H9 (cell line): ENCODE data around the gene ITGAX. TPM values are rescaled to one million over a fixed set of nuclear protein-coding genes. Genes with fewer than 3 reads are reported as not detected.

Experiments
- DNase-seq: peaks from one replicate; pipeline ENCODE4 v3.0.0-alpha.2; 2017
- H2AFZ ChIP-seq: one replicate; pipeline ENCODE4 v1.6.1; 2013; ENCODE audit warnings: mild to moderate bottlenecking, low read length, control low read depth, moderate library complexity
- H2AK5ac ChIP-seq: 2 replicates; pipeline ENCODE4 v1.6.1; 2013; ENCODE audit warnings: low read length, control low read depth, mixed read lengths; ENCODE audit not compliant: insufficient read length
- H2BK120ac ChIP-seq: one replicate; pipeline ENCODE4 v1.6.1; 2013; ENCODE audit warnings: low read depth, mild to moderate bottlenecking, low read length, control low read depth, inconsistent platforms; ENCODE audit not compliant: poor library complexity, severe bottlenecking
- H2BK12ac ChIP-seq: 2 replicates; pipeline ENCODE4 v1.6.1; 2013; ENCODE audit warnings: low read length, control low read depth, mixed read lengths, low read depth; ENCODE audit not compliant: insufficient read length
- H2BK15ac ChIP-seq: 2 replicates; pipeline ENCODE4 v1.6.1; 2013; ENCODE audit warnings: low read depth, low read length, control low read depth
- H2BK20ac ChIP-seq: one replicate; pipeline ENCODE4 v1.6.1; 2013; ENCODE audit warnings: low read depth, mild to moderate bottlenecking, low read length, control low read depth, inconsistent platforms; ENCODE audit not compliant: poor library complexity, severe bottlenecking
- H2BK5ac ChIP-seq: 2 replicates; pipeline ENCODE4 v1.6.1; 2013; ENCODE audit warnings: low read length, control low read depth, mixed read lengths; ENCODE audit not compliant: insufficient read length
- H3K14ac ChIP-seq: 2 replicates; pipeline ENCODE4 v1.6.1; 2013; ENCODE audit warnings: low read length, control low read depth; ENCODE audit not compliant: insufficient read depth
- H3K18ac ChIP-seq: 2 replicates; pipeline ENCODE4 v1.6.1; 2013; ENCODE audit warnings: low read depth, mild to moderate bottlenecking, mixed read lengths, low read length, control low read depth; ENCODE audit not compliant: insufficient read length
- H3K23ac ChIP-seq: 2 replicates; pipeline ENCODE4 v1.6.1; 2013; ENCODE audit warnings: low read length, control low read depth, mixed read lengths, low read depth; ENCODE audit not compliant: insufficient read length
- H3K23me2 ChIP-seq: 2 replicates; pipeline ENCODE4 v1.6.1; 2013; ENCODE audit warnings: low read depth, mild to moderate bottlenecking, mixed read lengths, low read length, control low read depth; ENCODE audit not compliant: insufficient read length, poor library complexity, severe bottlenecking
- H3K27ac ChIP-seq: 2 replicates; pipeline ENCODE4 v1.5.1; 2013; ENCODE audit warnings: low read length, control low read depth, mixed read lengths, low read depth; ENCODE audit not compliant: insufficient read length
- H3K27me3 ChIP-seq: 2 replicates; pipeline ENCODE4 v1.6.1; 2013; ENCODE audit warnings: low read length, control low read depth, inconsistent platforms; ENCODE audit not compliant: insufficient read depth
- H3K4ac ChIP-seq: 2 replicates; pipeline ENCODE4 v1.6.1; 2013; ENCODE audit warnings: low read depth, mild to moderate bottlenecking, control low read depth, inconsistent platforms, low read length, moderate library complexity
- H3K4me1 ChIP-seq: 2 replicates; pipeline ENCODE4 v1.6.1; 2013; ENCODE audit warnings: low read length, control low read depth, inconsistent platforms; ENCODE audit not compliant: insufficient read depth
- H3K4me2 ChIP-seq: 2 replicates; pipeline ENCODE4 v1.6.1; 2013; ENCODE audit warnings: low read length, control low read depth, mixed read lengths; ENCODE audit not compliant: insufficient read length, insufficient read depth
- H3K56ac ChIP-seq: 2 replicates; pipeline ENCODE4 v1.6.1; 2013; ENCODE audit warnings: low read depth, mild to moderate bottlenecking, mixed read lengths, low read length, control low read depth; ENCODE audit not compliant: insufficient read length
- H3K79me1 ChIP-seq: 2 replicates; pipeline ENCODE4 v1.6.1; 2013; ENCODE audit warnings: low read depth, mild to moderate bottlenecking, moderate library complexity, low read length, control low read depth, inconsistent platforms; ENCODE audit not compliant: insufficient read depth, poor library complexity, severe bottlenecking
- H3K79me2 ChIP-seq: 2 replicates; pipeline ENCODE4 v1.6.1; 2013; ENCODE audit warnings: low read length, control low read depth, inconsistent platforms; ENCODE audit not compliant: insufficient read depth
- H3K9ac ChIP-seq: 2 replicates; pipeline ENCODE4 v1.6.1; 2013; ENCODE audit warnings: low read length, control low read depth, mixed read lengths; ENCODE audit not compliant: insufficient read length; ENCODE audit errors: extremely low read depth
- H3K9me3 ChIP-seq: one replicate; pipeline ENCODE4 v1.6.1; 2013; ENCODE audit warnings: low read depth, low read length, inconsistent platforms; ENCODE audit not compliant: control insufficient read depth
- H3T11ph ChIP-seq: one replicate; pipeline ENCODE4 v1.6.1; 2013; ENCODE audit warnings: mild to moderate bottlenecking, low read length, control low read depth, inconsistent platforms
- H4K20me1 ChIP-seq: one replicate; pipeline ENCODE4 v1.6.1; 2013; ENCODE audit not compliant: control insufficient read depth, insufficient read length, insufficient read depth
- H4K5ac ChIP-seq: 2 replicates; pipeline ENCODE4 v1.6.1; 2013; ENCODE audit warnings: low read depth, mild to moderate bottlenecking, mixed read lengths, low read length, control low read depth; ENCODE audit not compliant: insufficient read length
- H4K8ac ChIP-seq: replicated peaks from 2 replicates; pipeline ENCODE4 v1.6.1; 2013; ENCODE audit warnings: low read length, control low read depth, mixed read lengths, low read depth; ENCODE audit not compliant: insufficient read length
- H4K91ac ChIP-seq: 2 replicates; pipeline ENCODE4 v1.6.1; 2013; ENCODE audit warnings: low read depth, mild to moderate bottlenecking, moderate library complexity, mixed read lengths, low read length, control low read depth; ENCODE audit not compliant: insufficient read length
- H3K27ac Mint-ChIP-seq, 3 experiments: 2 replicates in 2 of 3; 3 replicates in 1 of 3; pipeline ENCODE4 v1.8.0; 2020 to 2021; ENCODE audit warnings: mixed read lengths in 3 of 3, mild to moderate bottlenecking in 1 of 3, moderate library complexity in 1 of 3
- H3K27me3 Mint-ChIP-seq: 2 replicates; pipeline ENCODE4 v1.8.0; 2021; ENCODE audit warnings: low read depth, mild to moderate bottlenecking, moderate library complexity, mixed read lengths
- H3K36me3 Mint-ChIP-seq, 3 experiments: 2 replicates in 2 of 3; 3 replicates in 1 of 3; pipeline ENCODE4 v1.8.0; 2020 to 2021; ENCODE audit warnings: low read depth in 3 of 3, mixed read lengths in 3 of 3; ENCODE audit not compliant: insufficient read depth in 1 of 3
- H3K4me1 Mint-ChIP-seq, 2 experiments: 2 replicates each; pipeline ENCODE4 v1.8.0; 2020; ENCODE audit warnings: mixed read lengths in 2 of 2
- H3K4me3 Mint-ChIP-seq, 2 experiments: 2 replicates in 1 of 2; 3 replicates in 1 of 2; pipeline ENCODE4 v1.8.0; 2020 to 2021; ENCODE audit warnings: mild to moderate bottlenecking in 2 of 2, mixed read lengths in 2 of 2, moderate library complexity in 1 of 2
- H3K9me3 Mint-ChIP-seq, 2 experiments: 2 replicates in 1 of 2; 3 replicates in 1 of 2; pipeline ENCODE4 v1.8.0; 2020; ENCODE audit warnings: mild to moderate bottlenecking in 2 of 2, mixed read lengths in 2 of 2, moderate library complexity in 1 of 2
- CTCF ChIP-seq: fragments of 200-600 bp; sonication (generic); conservative IDR thresholded peaks from 3 replicates; pipeline ENCODE4 v1.8.0; 2021; ENCODE audit warnings: antibody characterized with exemption, mild to moderate bottlenecking
- WGBS: extraction: QIAGEN DNeasy Blood & Tissue Kit; methylation state at CpG from one replicate; pipeline ENCODE4 v1.1.7; 2013; ENCODE audit warnings: missing lambda C conversion rate, low lambda C conversion rate, mixed read lengths; ENCODE audit not compliant: insufficient read length; ENCODE audit errors: extremely low coverage; 5-methylcytosine and 5-hydroxymethylcytosine counted together
- total RNA-seq: library from RNA; stranded (reverse); gene quantifications from 2 replicates; pipeline ENCODE4 v1.2.1, GENCODE V29; 2021

The ITGAX gene
- total RNA-seq, 1 experiment from 2014 or later: 0.28 TPM

GRCh38 chr16:31377210-31377903, 22.4 kb downstream of the ITGAX start:
- Histone ChIP-seq H2AFZ (no peak overlapping the region), H3K18ac (no peak overlapping the region), H3K14ac (no peak overlapping the region; the same call in 1 of the 2 replicates), H2BK120ac (no peak overlapping the region), H3K27ac (no peak overlapping the region), H3K9ac (no peak overlapping the region), H4K5ac (no peak overlapping the region), H3K4me2 (no peak overlapping the region), H4K91ac (no peak overlapping the region), H3K56ac (no peak overlapping the region), H2BK20ac (no peak overlapping the region), H3K23me2 (no peaks in the 10 kb centered on the region), H3K79me2 (no peaks in the 10 kb centered on the region), H3K9me3 (no peaks in the 10 kb centered on the region), H2BK15ac (no peak overlapping the region), H2BK5ac (no peak overlapping the region), H3K23ac (no peak overlapping the region), H4K20me1 (no peaks in the 10 kb centered on the region), H3K79me1 (no peaks in the 10 kb centered on the region), H4K8ac (no peak overlapping the region), H3K4ac (no peak overlapping the region), H3T11ph (no peak overlapping the region), H3K27me3 (no peaks in the 10 kb centered on the region), H2BK12ac (no peak overlapping the region), H2AK5ac (no peak overlapping the region), H3K4me1 (no peaks in the 10 kb centered on the region)
- no CpG with 5 or more reads among the region's 7 CpGs for WGBS
- DNase-seq: no peak
- peaks cover 2 to 7% of the 10 kb centered on the region in 2 experiments for H3K4me1 Mint-ChIP-seq
- H3K27ac Mint-ChIP-seq: no peak overlapping the region
- no peaks in the 10 kb centered on the region for H3K36me3 Mint-ChIP-seq
- H3K9me3 Mint-ChIP-seq: peaks cover 7% of the 10 kb centered on the region in 2 experiments; a peak in 4 of 5 replicates
- H3K4me3 Mint-ChIP-seq: no peak overlapping the region
- no peak for TF ChIP-seq CTCF
- H3K27me3 Mint-ChIP-seq: peaks cover 18% of the 10 kb centered on the region
